Suprapubic skin (tissue), 3 donors: ENCODE measurements around the gene CNTNAP3.
"Not testable (repeated sequence)": the region's sequence is repeated elsewhere in the genome, so short reads cannot be mapped to it uniquely, and the experiment has no call there.

Source experiments
- EP300 ChIP-seq: sonication (generic); formaldehyde crosslinking; IDR thresholded peaks from one replicate; pipeline ENCODE4 v1.6.1; 2017; ENCODE audit warnings: antibody characterized with exemption
- POLR2A ChIP-seq, 2 donors: fragments of 450-650 bp; IDR thresholded peaks; one replicate each; pipeline ENCODE4 v1.6.1; 2017; ENCODE audit warnings: antibody characterized with exemption in 2 of 2, mild to moderate bottlenecking in 2 of 2, moderate library complexity in 2 of 2
- TF ChIP-seq, protein P1 (sequence below), 2 donors: fragments of 200-600 bp in 1 of 2; fragments of 450-650 bp in 1 of 2; sonication (generic) in 1 of 2; IDR thresholded peaks; one replicate each; pipeline ENCODE4 v1.5.1; 2016 to 2019; ENCODE audit warnings: antibody characterized with exemption in 2 of 2, mild to moderate bottlenecking in 1 of 2, moderate library complexity in 1 of 2

DNA sequence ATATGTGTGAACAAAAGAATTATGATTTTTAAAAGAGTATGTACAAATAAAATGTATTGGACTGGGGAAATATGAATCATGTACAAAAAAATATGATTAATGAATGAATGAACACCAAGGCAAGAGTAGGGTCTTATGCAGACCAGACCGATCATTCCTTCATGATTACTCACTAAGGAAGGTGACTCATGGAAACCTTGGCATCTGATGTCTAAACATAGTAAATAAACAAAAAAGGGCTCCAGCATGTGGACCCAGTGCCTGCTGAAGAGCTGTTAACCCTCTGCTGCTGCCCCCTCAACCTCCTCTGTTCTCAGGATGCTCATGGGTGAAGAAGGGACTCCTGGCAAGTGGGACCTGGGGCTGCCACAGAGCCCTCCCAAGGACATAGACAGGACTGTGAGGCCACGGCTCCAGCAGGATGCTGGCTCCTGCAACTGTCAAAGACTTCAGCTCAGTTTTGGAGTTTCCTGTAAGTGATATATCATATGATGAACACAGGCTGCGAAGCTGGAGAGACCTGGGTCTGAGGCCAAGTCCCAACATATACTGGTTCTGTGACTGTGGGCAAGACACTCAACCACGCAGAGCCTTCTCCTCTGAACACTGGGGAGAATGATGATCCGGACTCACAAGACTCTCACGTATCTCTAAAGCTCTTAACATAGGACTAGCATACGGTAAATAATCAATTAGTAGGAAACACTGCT, 89.8 kb downstream of the CNTNAP3 start:
- TF ChIP-seq, protein P1, sequence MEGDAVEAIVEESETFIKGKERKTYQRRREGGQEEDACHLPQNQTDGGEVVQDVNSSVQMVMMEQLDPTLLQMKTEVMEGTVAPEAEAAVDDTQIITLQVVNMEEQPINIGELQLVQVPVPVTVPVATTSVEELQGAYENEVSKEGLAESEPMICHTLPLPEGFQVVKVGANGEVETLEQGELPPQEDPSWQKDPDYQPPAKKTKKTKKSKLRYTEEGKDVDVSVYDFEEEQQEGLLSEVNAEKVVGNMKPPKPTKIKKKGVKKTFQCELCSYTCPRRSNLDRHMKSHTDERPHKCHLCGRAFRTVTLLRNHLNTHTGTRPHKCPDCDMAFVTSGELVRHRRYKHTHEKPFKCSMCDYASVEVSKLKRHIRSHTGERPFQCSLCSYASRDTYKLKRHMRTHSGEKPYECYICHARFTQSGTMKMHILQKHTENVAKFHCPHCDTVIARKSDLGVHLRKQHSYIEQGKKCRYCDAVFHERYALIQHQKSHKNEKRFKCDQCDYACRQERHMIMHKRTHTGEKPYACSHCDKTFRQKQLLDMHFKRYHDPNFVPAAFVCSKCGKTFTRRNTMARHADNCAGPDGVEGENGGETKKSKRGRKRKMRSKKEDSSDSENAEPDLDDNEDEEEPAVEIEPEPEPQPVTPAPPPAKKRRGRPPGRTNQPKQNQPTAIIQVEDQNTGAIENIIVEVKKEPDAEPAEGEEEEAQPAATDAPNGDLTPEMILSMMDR (IDR thresholded peaks at IDR 0.05): not testable (repeated sequence)
- TF ChIP-seq EP300; POLR2A (IDR thresholded peaks at IDR 0.05): not testable (repeated sequence)
